A673 (cell line): ENCODE data around the gene TRABD. TPM values are rescaled to one million over a fixed set of nuclear protein-coding genes. Genes with fewer than 3 reads are reported as not detected.

Experiments
- BruUV-seq: library from RNA; stranded (reverse); fragments of 400-500 nt; replicated peaks from 2 replicates; lab custom pipeline; 2021; lab: Mats Ljungman, UMichigan
- CTCF ChIA-PET: fragments of 300-600 bp; sonication (Branson Sonifier 250); formaldehyde crosslinking; loops from one replicate; lab custom pipeline; 2022; ENCODE audit warnings: antibody characterized with exemption; lab: Charles Lee
- POLR2A ChIA-PET: fragments of 300-600 bp; sonication (Branson Sonifier 250); formaldehyde crosslinking; loops from one replicate; lab custom pipeline; 2022; ENCODE audit warnings: antibody characterized with exemption; ENCODE audit not compliant: low non-redundant PET; lab: Charles Lee
- DNase-seq: peaks from one replicate; pipeline ENCODE4 v3.0.0-alpha.2; 2015; ENCODE audit warnings: low spot score
- H3K27ac ChIP-seq: fragments of 200-600 bp; sonication (generic); 2 replicates; pipeline ENCODE4 v1.5.1; 2016; ENCODE audit warnings: mixed run types, low read depth, mild to moderate bottlenecking, mixed read lengths, antibody characterized with exemption, low read length; ENCODE audit not compliant: poor library complexity, severe bottlenecking
- H3K27me3 ChIP-seq: fragments of 200-600 bp; sonication (generic); replicated peaks from 2 replicates; pipeline ENCODE4 v1.6.1; 2017; ENCODE audit warnings: mixed run types, low read depth, mild to moderate bottlenecking, mixed read lengths, antibody characterized with exemption, low read length; ENCODE audit not compliant: insufficient read depth, poor library complexity
- H3K36me3 ChIP-seq: fragments of 200-600 bp; sonication (generic); 2 replicates; pipeline ENCODE4 v1.6.1; 2016; ENCODE audit warnings: mixed run types, mild to moderate bottlenecking, mixed read lengths, antibody characterized with exemption, low read length; ENCODE audit not compliant: insufficient read depth, poor library complexity, severe bottlenecking
- H3K4me1 ChIP-seq: fragments of 200-600 bp; sonication (generic); 2 replicates; pipeline ENCODE4 v1.6.1; 2017; ENCODE audit warnings: mixed run types, mild to moderate bottlenecking, mixed read lengths, antibody characterized with exemption, low read length; ENCODE audit not compliant: insufficient read depth, poor library complexity, severe bottlenecking
- H3K4me3 ChIP-seq: fragments of 200-600 bp; sonication (generic); 2 replicates; pipeline ENCODE4 v1.5.1; 2016; ENCODE audit warnings: low read depth, mixed run types, mild to moderate bottlenecking, mixed read lengths, low read length; ENCODE audit not compliant: poor library complexity, severe bottlenecking
- H3K9me3 ChIP-seq: fragments of 200-600 bp; sonication (generic); 2 replicates; pipeline ENCODE4 v1.6.1; 2016; ENCODE audit warnings: mixed run types, low read depth, mild to moderate bottlenecking, mixed read lengths, antibody characterized with exemption, low read length; ENCODE audit not compliant: poor library complexity, severe bottlenecking
- CTCF ChIP-seq: fragments of 300-800, 200-600 bp; sonication (generic); conservative IDR thresholded peaks from 2 replicates; pipeline ENCODE4 v1.5.1; 2017; ENCODE audit warnings: low read depth, mild to moderate bottlenecking, antibody characterized with exemption, low read length, moderate library complexity, mixed read lengths
- EZH2 ChIP-seq: fragments of 200-600 bp; sonication (generic); IDR thresholded peaks from 2 replicates; pipeline ENCODE4 v1.6.1; 2017; ENCODE audit warnings: borderline replicate concordance, low read depth, mild to moderate bottlenecking, mixed read lengths, antibody characterized with exemption, low read length; ENCODE audit not compliant: poor library complexity, severe bottlenecking
- intact Hi-C: fragments of 100-400 bp; cut with micrococcal nuclease; formaldehyde crosslinking; loops from one replicate; pipeline ENCODE4 v1.10.0; 2022; ENCODE audit not compliant: unreplicated experiment
- total RNA-seq: library from RNA; stranded (reverse); gene quantifications from 2 replicates; pipeline ENCODE4 v1.2.3, GENCODE V29; 2021

Gene TRABD
- total RNA-seq, 1 experiment from 2014 or later, result 63.9 TPM

GRCh38 chr22:50218153-50218995, 32.7 kb downstream of the TRABD start:
- H3K9me3 ChIP-seq, result no peaks in the 10 kb centered on the region
- BruUV-seq, result no TSS peak
- POLR2A ChIA-PET, result no interaction called here

GRCh38 chr22:50218996-50219727, 33.4 kb downstream of the TRABD start:
- intact Hi-C loops, result no loop called here
- H3K9me3 ChIP-seq, result no peaks in the 10 kb centered on the region
- no peaks in the 10 kb centered on the region for H3K27me3 ChIP-seq
- ChIA-PET POLR2A (no interaction called here), CTCF (no interaction called here)
- H3K4me1 ChIP-seq, result peaks cover 14% of the 10 kb centered on the region
- TF ChIP-seq EZH2 (no peak), CTCF (no peak)
- BruUV-seq, result no TSS peak
- no peak overlapping the region for H3K27ac ChIP-seq
- DNase-seq, result peak; percentile 92
- H3K4me3 ChIP-seq, result no peak overlapping the region
- H3K36me3 ChIP-seq, result peaks cover 74% of the 10 kb centered on the region

More at GRCh38 chr22:50218153-50218995, 32.7 kb downstream of the TRABD start:
- no peaks in the 10 kb centered on the region for H3K27me3 ChIP-seq
- H3K4me1 ChIP-seq, result peaks cover 14% of the 10 kb centered on the region
- H3K27ac ChIP-seq, result no peak overlapping the region
- CTCF ChIA-PET, result no interaction called here
- TF ChIP-seq CTCF, result no peak
- no peak for TF ChIP-seq EZH2
- intact Hi-C loops, result no loop called here
- H3K4me3 ChIP-seq, result no peak overlapping the region
- H3K36me3 ChIP-seq, result peaks cover 69% of the 10 kb centered on the region
- DNase-seq, result no peak

- intact Hi-C loops, result no loop called here
- no peak overlapping the region for H3K27ac ChIP-seq
- peaks cover 14% of the 10 kb centered on the region for H3K4me1 ChIP-seq
- no peak overlapping the region for H3K4me3 ChIP-seq
- TF ChIP-seq CTCF (no peak), EZH2 (no peak)
- CTCF ChIA-PET, result no interaction called here
- no peak for DNase-seq
- no peaks in the 10 kb centered on the region for H3K27me3 ChIP-seq
- POLR2A ChIA-PET, result no interaction called here
- H3K36me3 ChIP-seq, result peaks cover 77% of the 10 kb centered on the region
- no peaks in the 10 kb centered on the region for H3K9me3 ChIP-seq
- no TSS peak for BruUV-seq
Observed at GRCh38 chr22:50219800-50220602, 34.3 kb downstream of the TRABD start.
